ENCODE results near the gene STAB2.

STAB2 gene

DNA sequence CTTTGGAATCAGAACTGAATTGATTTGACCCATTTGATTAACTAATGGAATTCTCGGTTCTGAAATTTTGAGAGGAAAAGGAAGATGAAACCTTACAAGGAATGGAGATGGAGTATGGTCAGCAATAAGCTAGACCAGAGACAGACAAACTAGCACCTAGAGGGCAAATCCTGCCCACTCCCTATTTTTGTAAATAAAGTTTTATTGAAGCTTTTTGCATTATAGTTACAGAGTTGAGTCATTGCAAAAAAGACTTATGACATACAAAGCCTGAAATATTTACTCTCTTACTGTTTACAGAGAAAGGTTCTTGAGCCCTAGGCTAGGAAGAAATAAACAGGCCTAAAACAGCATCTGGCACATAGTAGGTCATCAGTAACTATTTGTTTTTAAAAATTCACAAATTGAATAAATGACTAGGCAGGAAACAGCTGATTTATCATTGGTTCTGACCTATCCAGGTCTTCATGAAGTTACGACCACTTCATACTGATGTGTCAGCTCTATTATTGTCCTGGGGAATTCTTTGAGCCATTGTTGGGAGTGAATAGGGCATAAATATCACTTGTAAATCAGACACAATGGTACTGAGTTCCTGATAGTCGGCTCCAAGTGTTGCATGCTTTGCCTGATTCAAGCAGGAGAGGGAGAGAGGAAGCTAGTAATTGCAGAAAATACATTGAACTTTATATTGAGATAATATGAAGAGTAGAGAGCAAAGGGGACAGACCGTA is 14.6 kb upstream of the STAB2 start:
- Histone ChIP-seq H3K27me3 (ENCODE audit: insufficient read depth, low read depth) (no peaks in the 10 kb centered on the region), H3K4me3 (IDR thresholded peaks at IDR 0.05; ENCODE audit: insufficient read depth, low read depth, low read length) (no peak overlapping the region), H3K36me3 (ENCODE audit: insufficient read depth) (no peaks in the 10 kb centered on the region), H3K27ac (no peak overlapping the region), H2AFZ (ENCODE audit: low read depth) (no peak overlapping the region), H3K9ac (no peak overlapping the region), H3K79me2 (ENCODE audit: insufficient read depth, low read depth) (no peaks in the 10 kb centered on the region), H3K4me1 (ENCODE audit: low read depth, poor library complexity, severe bottlenecking) (no peaks in the 10 kb centered on the region), H4K20me1 (ENCODE audit: insufficient read depth) (no peaks in the 10 kb centered on the region), H3K4me2 (no peak overlapping the region)
- TF ChIP-seq CTCF (conservative IDR thresholded peaks at IDR 0.05; ENCODE audit: low read depth, low read length) = no peak

DNA sequence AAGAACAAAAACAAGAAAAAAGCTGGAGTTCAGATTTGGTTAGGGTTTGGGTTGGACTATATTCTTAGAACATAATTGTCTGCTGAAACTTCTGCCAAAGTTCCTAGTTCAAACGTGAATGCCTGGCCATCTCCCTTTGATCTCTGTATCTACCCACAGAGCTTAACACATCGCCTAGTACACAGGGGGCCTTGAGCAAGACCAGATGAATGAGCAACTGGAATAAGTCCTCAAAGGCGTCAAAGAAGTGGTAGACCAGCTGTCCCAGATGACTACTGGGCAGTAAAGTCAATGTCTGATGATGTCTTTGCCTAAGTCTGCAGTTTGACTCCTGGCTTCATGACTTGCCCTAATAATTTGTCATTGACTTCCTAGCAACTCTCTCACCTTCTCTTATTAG is 13.9 kb upstream of the STAB2 start:
- Histone ChIP-seq H2AFZ (ENCODE audit: low read depth) (no peak overlapping the region), H3K27me3 (ENCODE audit: insufficient read depth, low read depth) (no peaks in the 10 kb centered on the region), H4K20me1 (ENCODE audit: insufficient read depth) (no peaks in the 10 kb centered on the region), H3K4me1 (ENCODE audit: low read depth, poor library complexity, severe bottlenecking) (no peaks in the 10 kb centered on the region), H3K9ac (no peak overlapping the region), H3K4me2 (no peak overlapping the region), H3K4me3 (IDR thresholded peaks at IDR 0.05; ENCODE audit: insufficient read depth, low read depth, low read length) (no peak overlapping the region), H3K36me3 (ENCODE audit: insufficient read depth) (no peaks in the 10 kb centered on the region), H3K27ac (no peak overlapping the region), H3K79me2 (ENCODE audit: insufficient read depth, low read depth) (no peaks in the 10 kb centered on the region)
- no peak for TF ChIP-seq CTCF (conservative IDR thresholded peaks at IDR 0.05; ENCODE audit: low read depth, low read length)

- no peaks in the 10 kb centered on the region for H3K36me3 ChIP-seq (ENCODE audit: insufficient read depth)
- H3K4me2 ChIP-seq = no peak overlapping the region
- no peak overlapping the region for H3K27ac ChIP-seq
- no peaks in the 10 kb centered on the region for H3K27me3 ChIP-seq (ENCODE audit: insufficient read depth, low read depth)
- no peak overlapping the region for H3K9ac ChIP-seq
- no peaks in the 10 kb centered on the region for H3K79me2 ChIP-seq (ENCODE audit: insufficient read depth, low read depth)
- no peaks in the 10 kb centered on the region for H4K20me1 ChIP-seq (ENCODE audit: insufficient read depth)
- H3K4me3 ChIP-seq (IDR thresholded peaks at IDR 0.05; ENCODE audit: insufficient read depth, low read depth, low read length) = no peak overlapping the region
- no peak overlapping the region for H2AFZ ChIP-seq (ENCODE audit: low read depth)
- no peak for TF ChIP-seq CTCF (conservative IDR thresholded peaks at IDR 0.05; ENCODE audit: low read depth, low read length)
- no peaks in the 10 kb centered on the region for H3K4me1 ChIP-seq (ENCODE audit: low read depth, poor library complexity, severe bottlenecking)
Observed at GRCh38 chr12:103578926-103579325, 8.1 kb upstream of the STAB2 start.

GRCh38 chr12:103580026-103580425 is 7.0 kb upstream of the STAB2 start:
- H3K9ac ChIP-seq = no peak overlapping the region
- no peaks in the 10 kb centered on the region for H4K20me1 ChIP-seq (ENCODE audit: insufficient read depth)
- no peak overlapping the region for H2AFZ ChIP-seq (ENCODE audit: low read depth)
- H3K4me1 ChIP-seq (ENCODE audit: low read depth, poor library complexity, severe bottlenecking) = no peaks in the 10 kb centered on the region
- TF ChIP-seq CTCF (conservative IDR thresholded peaks at IDR 0.05; ENCODE audit: low read depth, low read length) = no peak
- no peaks in the 10 kb centered on the region for H3K79me2 ChIP-seq (ENCODE audit: insufficient read depth, low read depth)
- no peak overlapping the region for H3K27ac ChIP-seq
- no peak overlapping the region for H3K4me2 ChIP-seq
- H3K27me3 ChIP-seq (ENCODE audit: insufficient read depth, low read depth) = no peaks in the 10 kb centered on the region
- H3K4me3 ChIP-seq (IDR thresholded peaks at IDR 0.05; ENCODE audit: insufficient read depth, low read depth, low read length) = no peak overlapping the region
- H3K36me3 ChIP-seq (ENCODE audit: insufficient read depth) = no peaks in the 10 kb centered on the region

Measured in KMS-11 (cell line).